HepG2 (cell line): ENCODE results near the gene FAM13B. TPM values are rescaled to one million over a fixed set of nuclear protein-coding genes. Genes with fewer than 3 reads are reported as not detected.

Experiments used
- CEBPB ChIP-seq: IDR thresholded peaks from 2 replicates; pipeline ENCODE4 v1.6.1; 2011; ENCODE audit warnings: low read depth, low read length, improper control_type of control experiment, borderline replicate concordance
- NFKBIZ ChIP-seq: IDR thresholded peaks from 2 replicates; pipeline ENCODE4 v1.6.1; 2018; ENCODE audit warnings: missing genetic modification reagents, missing compliant biosample characterization
- RFX3 ChIP-seq: IDR thresholded peaks from 2 replicates; pipeline ENCODE4 v1.6.1; 2016; ENCODE audit warnings: missing biosample characterization, missing genetic modification reagents
- SNAPC4 ChIP-seq: sonication (generic); formaldehyde crosslinking; IDR thresholded peaks from 2 replicates; pipeline ENCODE4 v1.4.0; 2020; ENCODE audit warnings: mild to moderate bottlenecking, missing genetic modification reagents
- THAP9 ChIP-seq: sonication (generic); formaldehyde crosslinking; IDR thresholded peaks from 2 replicates; pipeline ENCODE4; 2020; ENCODE audit warnings: missing genetic modification reagents, mild to moderate bottlenecking, borderline replicate concordance
- ZBTB37 ChIP-seq: sonication (generic); formaldehyde crosslinking; IDR thresholded peaks from 2 replicates; pipeline ENCODE4 v1.4.0; 2020; ENCODE audit warnings: mild to moderate bottlenecking, missing genetic modification reagents
- ZNF253 ChIP-seq: sonication (generic); formaldehyde crosslinking; IDR thresholded peaks from 2 replicates; pipeline ENCODE4 v1.8.0; 2022; ENCODE audit warnings: mild to moderate bottlenecking, missing genetic modification reagents, borderline replicate concordance
- ZNF274 ChIP-seq: sonication (generic); formaldehyde crosslinking; IDR thresholded peaks from 2 replicates; pipeline ENCODE4 v1.5.1; 2020; ENCODE audit warnings: mild to moderate bottlenecking, missing genetic modification reagents
- ZNF766 ChIP-seq: sonication (generic); formaldehyde crosslinking; IDR thresholded peaks from 2 replicates; pipeline ENCODE4 v1.5.0; 2020; ENCODE audit warnings: missing genetic modification reagents, borderline replicate concordance
- ZSCAN21 ChIP-seq: sonication (generic); formaldehyde crosslinking; IDR thresholded peaks from 2 replicates; pipeline ENCODE4 v1.8.0; 2022; ENCODE audit warnings: mild to moderate bottlenecking, missing genetic modification reagents, moderate library complexity, borderline replicate concordance
- polyA plus RNA-seq, 8 experiments: library from polyadenylated mRNA; depleted of rRNA in 3 of 8; stranded (reverse) in 7 of 8; unstranded in 1 of 8; fragments of >200 nt; fragmentation: Illumina TruSeq in 4 of 8; extraction: Trizol in 4 of 8; gene quantifications; 2 replicates each; pipeline versions ENCODE4 v1.2.1 to v1.2.3, GENCODE V29; 2011 to 2016; ENCODE audit warnings: low read depth in 4 of 8, missing spikeins in 1 of 8, mixed read lengths in 1 of 8; ENCODE audit not compliant: insufficient read depth in 1 of 8
- total RNA-seq, 5 experiments: library from RNA; depleted of rRNA; stranded (reverse); fragments of >200 nt; fragmentation: Illumina TruSeq; extraction: Trizol; gene quantifications; 2 replicates each; pipeline ENCODE4 v1.2.3, GENCODE V29; 2016; ENCODE audit warnings: low read depth in 1 of 5
- TF ChIP-seq, protein P1 (sequence below): sonication (generic); IDR thresholded peaks from 2 replicates; pipeline ENCODE4 v1.6.1; 2016; ENCODE audit warnings: low read depth, borderline replicate concordance
- TF ChIP-seq, protein P2 (sequence below): sonication (generic); formaldehyde crosslinking; IDR thresholded peaks from 2 replicates; pipeline ENCODE4 v1.4.0; 2020; ENCODE audit warnings: missing genetic modification reagents, borderline replicate concordance
- TF ChIP-seq, protein P3 (sequence below): IDR thresholded peaks from 2 replicates; pipeline ENCODE4 v1.6.1; 2016; ENCODE audit warnings: missing compliant biosample characterization, missing genetic modification reagents, borderline replicate concordance
- TF ChIP-seq, protein P4 (sequence below): sonication (generic); formaldehyde crosslinking; IDR thresholded peaks from 2 replicates; pipeline ENCODE4 v1.8.0; 2022; ENCODE audit warnings: mild to moderate bottlenecking, missing genetic modification reagents, borderline replicate concordance

Gene FAM13B
- total and polyA plus RNA-seq, 2 of the 13 experiments (the other 11 are each of a cell fraction or from before 2014, with no cell fraction given) = 6.9 to 11.5 TPM

DNA sequence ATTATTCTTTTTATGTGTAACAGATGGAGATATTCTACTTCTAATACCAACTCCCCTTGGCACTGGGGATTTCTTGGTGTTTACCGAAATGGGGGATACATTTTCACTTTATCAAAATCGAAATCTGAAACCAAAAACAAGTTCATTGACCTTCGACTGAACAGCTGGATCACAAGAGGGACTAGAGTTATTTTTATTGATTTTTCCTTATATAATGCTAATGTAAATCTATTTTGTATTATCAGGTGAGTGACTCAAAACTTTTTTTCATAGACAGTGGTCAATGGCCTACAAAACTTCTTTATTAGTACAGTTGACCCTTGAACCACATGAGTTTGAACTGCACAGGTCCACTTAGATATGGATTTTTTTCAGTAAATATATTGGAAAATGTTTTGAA, 133.4 kb downstream of the FAM13B start (continued):
- TF ChIP-seq SNAPC4 (CRISPR knock-in tag) (no peak), RFX3 (CRISPR knock-in tag) (no peak), THAP9 (CRISPR knock-in tag) (no peak), CEBPB (no peak), NFKBIZ (CRISPR knock-in tag) (no peak), ZNF253 (CRISPR knock-in tag) (no peak), ZNF274 (no peak), ZSCAN21 (no peak), ZNF766 (CRISPR knock-in tag) (no peak), ZBTB37 (CRISPR knock-in tag) (peak; percentile 42; the same call in 1 of the 2 replicates)
- TF ChIP-seq, protein P1, sequence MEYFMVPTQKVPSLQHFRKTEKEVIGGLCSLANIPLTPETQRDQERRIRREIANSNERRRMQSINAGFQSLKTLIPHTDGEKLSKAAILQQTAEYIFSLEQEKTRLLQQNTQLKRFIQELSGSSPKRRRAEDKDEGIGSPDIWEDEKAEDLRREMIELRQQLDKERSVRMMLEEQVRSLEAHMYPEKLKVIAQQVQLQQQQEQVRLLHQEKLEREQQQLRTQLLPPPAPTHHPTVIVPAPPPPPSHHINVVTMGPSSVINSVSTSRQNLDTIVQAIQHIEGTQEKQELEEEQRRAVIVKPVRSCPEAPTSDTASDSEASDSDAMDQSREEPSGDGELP = peak; percentile 90
- TF ChIP-seq, protein P2, sequence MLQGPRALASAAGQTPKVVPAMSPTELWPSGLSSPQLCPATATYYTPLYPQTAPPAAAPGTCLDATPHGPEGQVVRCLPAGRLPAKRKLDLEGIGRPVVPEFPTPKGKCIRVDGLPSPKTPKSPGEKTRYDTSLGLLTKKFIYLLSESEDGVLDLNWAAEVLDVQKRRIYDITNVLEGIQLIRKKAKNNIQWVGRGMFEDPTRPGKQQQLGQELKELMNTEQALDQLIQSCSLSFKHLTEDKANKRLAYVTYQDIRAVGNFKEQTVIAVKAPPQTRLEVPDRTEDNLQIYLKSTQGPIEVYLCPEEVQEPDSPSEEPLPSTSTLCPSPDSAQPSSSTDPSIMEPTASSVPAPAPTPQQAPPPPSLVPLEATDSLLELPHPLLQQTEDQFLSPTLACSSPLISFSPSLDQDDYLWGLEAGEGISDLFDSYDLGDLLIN (CRISPR knock-in tag) = no peak
- TF ChIP-seq, protein P3, sequence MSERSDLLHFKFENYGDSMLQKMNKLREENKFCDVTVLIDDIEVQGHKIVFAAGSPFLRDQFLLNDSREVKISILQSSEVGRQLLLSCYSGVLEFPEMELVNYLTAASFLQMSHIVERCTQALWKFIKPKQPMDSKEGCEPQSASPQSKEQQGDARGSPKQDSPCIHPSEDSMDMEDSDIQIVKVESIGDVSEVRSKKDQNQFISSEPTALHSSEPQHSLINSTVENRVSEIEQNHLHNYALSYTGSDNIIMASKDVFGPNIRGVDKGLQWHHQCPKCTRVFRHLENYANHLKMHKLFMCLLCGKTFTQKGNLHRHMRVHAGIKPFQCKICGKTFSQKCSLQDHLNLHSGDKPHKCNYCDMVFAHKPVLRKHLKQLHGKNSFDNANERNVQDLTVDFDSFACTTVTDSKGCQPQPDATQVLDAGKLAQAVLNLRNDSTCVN (CRISPR knock-in tag) = no peak
- TF ChIP-seq, protein P4, sequence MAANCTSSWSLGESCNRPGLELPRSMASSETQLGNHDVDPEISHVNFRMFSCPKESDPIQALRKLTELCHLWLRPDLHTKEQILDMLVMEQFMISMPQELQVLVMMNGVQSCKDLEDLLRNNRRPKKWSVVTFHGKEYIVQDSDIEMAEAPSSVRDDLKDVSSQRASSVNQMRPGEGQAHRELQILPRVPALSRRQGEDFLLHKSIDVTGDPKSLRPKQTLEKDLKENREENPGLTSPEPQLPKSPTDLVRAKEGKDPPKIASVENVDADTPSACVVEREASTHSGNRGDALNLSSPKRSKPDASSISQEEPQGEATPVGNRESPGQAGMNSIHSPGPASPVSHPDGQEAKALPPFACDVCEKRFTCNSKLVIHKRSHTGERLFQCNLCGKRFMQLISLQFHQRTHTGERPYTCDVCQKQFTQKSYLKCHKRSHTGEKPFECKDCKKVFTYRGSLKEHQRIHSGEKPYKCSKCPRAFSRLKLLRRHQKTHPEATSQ (CRISPR knock-in tag) = no peak
